Neural progenitor cell (in vitro differentiated cells): Measurements from ENCODE around the gene HEATR5A.
"Not testable (repeated sequence)": the region's sequence is repeated elsewhere in the genome, so short reads cannot be mapped to it uniquely, and the experiment has no call there.

Experiments
- CTCF ChIP-seq: fragments of 200-600 bp; sonication (generic); IDR thresholded peaks from 2 replicates; pipeline ENCODE4 v1.5.1; 2017; ENCODE audit warnings: antibody characterized with exemption, mild to moderate bottlenecking
- EZH2 ChIP-seq: fragments of 200-600 bp; sonication (generic); IDR thresholded peaks from 2 replicates; pipeline ENCODE4 v1.6.1; 2017; ENCODE audit warnings: antibody characterized with exemption, mild to moderate bottlenecking, moderate library complexity
- EZH2phosphoT487 ChIP-seq: fragments of 200-600 bp; sonication (generic); IDR thresholded peaks from 2 replicates; pipeline ENCODE4 v1.6.1; 2017; ENCODE audit warnings: antibody characterized with exemption

- TF ChIP-seq EZH2phosphoT487, CTCF, EZH2: not testable (repeated sequence)
Measured at GRCh38 chr14:31462450-31462849, 42.1 kb upstream of the HEATR5A start.
